Activated T-helper 2 cell treated with anti-CD3 and anti-CD28 coated beads, Interferon-gamma antibody, Interleukin-2, Interleukin-4, amounts not matched to agents 10 μg/mL and 5 μg/mL and 100 μg/mL, durations not matched to agents 14 hours and 24 hours and 36 hours (primary cell): ENCODE data around the gene CCNJL. TPM values are rescaled to one million over a fixed set of nuclear protein-coding genes. Genes with fewer than 3 reads are reported as not detected.
"Not testable (repeated sequence)": the region's sequence is repeated elsewhere in the genome, so short reads cannot be mapped to it uniquely, and the experiment has no call there.

Source experiments
- DNase-seq: peaks from one replicate; pipeline ENCODE4 v3.0.0; 2021; ENCODE audit warnings: low spot score
- H3K27ac Mint-ChIP-seq: one replicate; pipeline ENCODE4 v1.8.0; 2021; ENCODE audit warnings: mixed read lengths
- H3K27me3 Mint-ChIP-seq: one replicate; pipeline ENCODE4 v1.8.0; 2021; ENCODE audit warnings: low read depth, mixed read lengths
- H3K36me3 Mint-ChIP-seq: one replicate; pipeline ENCODE4 v1.8.0; 2021; ENCODE audit warnings: low read depth, mixed read lengths
- H3K4me1 Mint-ChIP-seq: one replicate; pipeline ENCODE4 v1.8.0; 2021; ENCODE audit warnings: low read depth, mixed read lengths
- H3K4me3 Mint-ChIP-seq: one replicate; pipeline ENCODE4 v1.8.0; 2021; ENCODE audit warnings: low read depth, mild to moderate bottlenecking, moderate library complexity, mixed read lengths
- H3K9me3 Mint-ChIP-seq: one replicate; pipeline ENCODE4 v1.8.0; 2021; ENCODE audit warnings: mixed read lengths
- intact Hi-C: fragments of 100-400 bp; cut with micrococcal nuclease; formaldehyde crosslinking; loops from one replicate; pipeline ENCODE4 v1.15.1; 2023
- total RNA-seq: library from RNA; stranded (reverse); gene quantifications from 2 replicates; pipeline ENCODE4 v1.2.3, GENCODE V29; 2022

Gene CCNJL
- total RNA-seq, 1 donor from 2014 or later, result not detected

DNA sequence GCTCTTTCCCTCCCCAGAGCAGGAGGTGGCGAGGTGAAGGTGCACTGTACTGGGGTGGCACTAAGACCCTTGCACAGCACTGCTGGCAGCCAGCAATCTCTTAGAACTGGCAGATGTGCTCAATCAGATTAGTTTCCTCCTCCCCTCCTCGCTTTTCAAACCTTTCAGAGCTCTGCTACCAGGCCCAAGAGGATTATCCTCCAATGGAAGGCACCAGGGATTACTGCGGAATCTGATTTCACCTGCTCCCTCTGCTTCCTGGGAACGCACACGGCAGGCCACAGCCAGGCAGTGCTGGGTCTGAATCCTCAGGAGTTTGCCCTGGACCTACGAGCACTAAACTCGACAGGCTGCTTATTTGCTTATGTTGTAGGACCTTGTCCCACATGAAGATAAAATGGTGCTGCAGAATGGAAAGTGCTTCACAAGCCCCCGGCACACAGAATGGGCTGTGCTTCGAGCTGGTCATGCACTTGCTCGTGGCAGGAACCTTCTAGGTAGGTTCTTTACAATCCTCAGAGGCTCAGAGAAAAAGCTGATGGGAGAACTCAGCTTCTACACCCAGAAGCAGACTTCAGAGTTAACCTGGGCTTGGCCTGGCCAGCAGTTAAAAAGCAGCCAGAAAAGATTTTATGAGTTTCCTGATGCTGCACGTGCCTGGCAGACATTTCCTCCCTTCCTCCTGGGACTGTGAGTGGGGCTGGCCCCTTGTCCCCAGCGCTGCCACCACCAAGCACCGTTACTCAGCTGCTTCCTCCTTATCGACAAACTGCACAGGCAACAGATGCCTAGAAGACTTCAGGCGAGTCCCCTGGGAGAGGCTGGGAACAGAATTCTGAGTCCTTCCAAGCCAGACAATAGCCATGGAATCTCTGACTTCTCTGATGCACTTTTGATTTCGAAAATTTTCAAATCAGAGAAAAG lies 50.0 kb downstream of the CCNJL start:
- Mint-ChIP-seq H3K4me1 (no peaks in the 10 kb centered on the region), H3K36me3 (no peaks in the 10 kb centered on the region)
- intact Hi-C loops, result no loop called here

GRCh38 chr5:160260881-160261815 lies 51.2 kb downstream of the CCNJL start:
- DNase-seq, result no peak
- H3K36me3 Mint-ChIP-seq, result no peaks in the 10 kb centered on the region
- intact Hi-C loops, result no loop called here

More for the DNA sequence above, 50.0 kb downstream of the CCNJL start:
- no peak for DNase-seq
- no peaks in the 10 kb centered on the region for H3K9me3 Mint-ChIP-seq
- H3K27ac Mint-ChIP-seq, result no peak overlapping the region
- peaks cover 7% of the 10 kb centered on the region for H3K27me3 Mint-ChIP-seq
- no peak overlapping the region for H3K4me3 Mint-ChIP-seq

DNA sequence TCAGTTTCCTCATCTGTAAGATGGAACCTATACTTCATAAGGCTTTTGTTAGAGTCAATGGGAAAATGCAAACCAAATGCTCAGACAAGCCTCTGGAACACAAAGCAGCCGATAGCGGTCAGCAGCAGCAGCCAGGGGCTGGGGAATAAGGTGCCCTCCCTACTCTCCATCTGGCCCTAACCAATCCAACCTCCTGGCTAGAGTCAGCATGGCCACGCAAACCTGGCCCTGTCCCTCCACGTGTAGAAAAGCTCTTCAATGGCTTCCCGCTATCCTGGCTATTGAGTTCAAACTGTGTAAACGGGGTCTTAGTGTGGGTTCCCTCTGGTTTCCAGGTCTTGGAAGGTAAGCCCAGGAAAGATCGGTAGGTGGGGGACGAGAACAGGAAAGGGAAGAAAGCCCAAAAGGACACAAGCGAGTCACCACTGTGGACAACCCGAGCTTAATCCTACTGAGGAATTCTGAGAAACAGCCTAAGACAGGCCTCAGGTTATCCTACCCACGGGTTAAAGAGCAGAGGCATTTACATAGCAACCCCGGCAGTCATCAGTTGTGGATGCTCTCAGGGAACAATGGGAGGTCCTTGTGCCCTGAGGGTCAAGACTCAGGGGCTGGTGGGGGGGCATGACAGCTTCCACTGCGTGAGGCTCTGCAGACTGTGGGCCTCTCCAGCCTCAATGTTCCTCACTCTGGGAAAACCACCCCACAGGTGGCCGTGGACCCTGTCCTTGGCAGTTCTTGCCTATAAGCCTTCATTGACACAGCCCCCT lies 52.2 kb downstream of the CCNJL start:
- peaks cover 7% of the 10 kb centered on the region for H3K27me3 Mint-ChIP-seq
- DNase-seq, result no peak
- intact Hi-C loops, result no loop called here
- no peaks in the 10 kb centered on the region for H3K9me3 Mint-ChIP-seq
- no peaks in the 10 kb centered on the region for H3K36me3 Mint-ChIP-seq
- no peaks in the 10 kb centered on the region for H3K4me1 Mint-ChIP-seq
- no peak overlapping the region for H3K4me3 Mint-ChIP-seq
- no peak overlapping the region for H3K27ac Mint-ChIP-seq

More at GRCh38 chr5:160260881-160261815, 51.2 kb downstream of the CCNJL start:
- H3K4me1 Mint-ChIP-seq, result no peaks in the 10 kb centered on the region
- H3K4me3 Mint-ChIP-seq, result no peak overlapping the region
- H3K27ac Mint-ChIP-seq, result no peak overlapping the region
- H3K9me3 Mint-ChIP-seq, result no peaks in the 10 kb centered on the region
- H3K27me3 Mint-ChIP-seq, result peaks cover 7% of the 10 kb centered on the region

DNA sequence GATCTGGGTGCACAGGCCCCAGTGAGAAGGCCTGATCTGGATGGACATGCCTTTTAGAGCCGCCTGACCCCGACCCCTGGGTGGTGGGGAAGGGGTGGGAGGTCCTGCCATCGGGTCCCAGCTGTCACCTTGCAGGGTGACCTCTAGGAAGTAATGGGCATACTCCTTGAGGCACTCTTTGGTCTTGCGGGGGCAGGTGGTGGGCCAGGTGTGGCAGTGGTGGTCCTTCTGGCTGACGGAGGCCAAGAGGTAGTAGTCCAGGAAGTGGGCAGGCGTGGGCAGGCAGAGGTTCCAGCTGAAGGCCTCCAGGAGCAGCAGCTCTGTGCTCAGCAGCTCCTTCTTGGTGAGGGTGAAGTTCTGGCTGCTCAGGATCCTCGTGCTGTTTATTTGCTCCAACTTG lies 53.0 kb downstream of the CCNJL start:
- Mint-ChIP-seq H3K9me3 (no peaks in the 10 kb centered on the region), H3K27ac (no peak overlapping the region), H3K27me3 (peaks cover 7% of the 10 kb centered on the region), H3K36me3 (no peaks in the 10 kb centered on the region), H3K4me3 (no peak overlapping the region), H3K4me1 (no peaks in the 10 kb centered on the region)
- intact Hi-C loops, result no loop called here
- no peak for DNase-seq

- Mint-ChIP-seq H3K4me3 (no peak overlapping the region), H3K36me3 (no peaks in the 10 kb centered on the region), H3K27me3 (no peaks in the 10 kb centered on the region), H3K27ac (no peak overlapping the region), H3K9me3 (no peaks in the 10 kb centered on the region), H3K4me1 (no peaks in the 10 kb centered on the region)
- intact Hi-C loops, result no loop called here
- no peak for DNase-seq
These were observed 57.7 kb downstream of the CCNJL start for GRCh38 chr5:160254706-160255105.

GRCh38 chr5:160253441-160253840 lies 58.9 kb downstream of the CCNJL start:
- no peak for DNase-seq
- H3K27ac Mint-ChIP-seq, result no peak overlapping the region
- no peaks in the 10 kb centered on the region for H3K27me3 Mint-ChIP-seq
- H3K4me1 Mint-ChIP-seq, result no peaks in the 10 kb centered on the region
- no peaks in the 10 kb centered on the region for H3K9me3 Mint-ChIP-seq
- no peak overlapping the region for H3K4me3 Mint-ChIP-seq
- H3K36me3 Mint-ChIP-seq, result no peaks in the 10 kb centered on the region
- intact Hi-C loops, result no loop called here

DNA sequence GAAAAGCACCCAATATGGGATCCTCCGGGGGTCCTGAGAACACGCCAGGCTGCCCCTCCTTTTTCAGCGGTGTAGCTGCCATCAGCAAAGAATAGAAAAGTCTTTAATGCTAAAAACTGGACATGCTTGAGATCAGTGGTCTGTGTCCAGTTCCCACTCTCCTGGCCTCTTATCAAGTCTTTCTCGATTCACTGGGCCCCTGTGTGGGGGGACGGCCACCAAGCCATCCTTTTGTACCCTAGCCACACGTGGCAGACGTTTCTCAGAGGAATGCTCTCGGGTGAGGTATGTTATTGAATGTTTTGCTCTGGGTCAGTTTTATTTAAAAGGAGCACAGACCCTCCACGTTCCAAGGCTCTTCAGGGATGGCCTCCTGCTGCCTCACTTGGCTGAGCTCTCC lies 59.4 kb downstream of the CCNJL start:
- Mint-ChIP-seq H3K4me1 (no peaks in the 10 kb centered on the region), H3K36me3 (no peaks in the 10 kb centered on the region), H3K4me3 (no peak overlapping the region), H3K27ac (no peak overlapping the region), H3K9me3 (no peaks in the 10 kb centered on the region), H3K27me3 (no peaks in the 10 kb centered on the region)
- DNase-seq, result no peak
- intact Hi-C loops, result no loop called here

- no peaks in the 10 kb centered on the region for H3K36me3 Mint-ChIP-seq
These were observed 60.8 kb downstream of the CCNJL start for GRCh38 chr5:160251406-160252155.

DNA sequence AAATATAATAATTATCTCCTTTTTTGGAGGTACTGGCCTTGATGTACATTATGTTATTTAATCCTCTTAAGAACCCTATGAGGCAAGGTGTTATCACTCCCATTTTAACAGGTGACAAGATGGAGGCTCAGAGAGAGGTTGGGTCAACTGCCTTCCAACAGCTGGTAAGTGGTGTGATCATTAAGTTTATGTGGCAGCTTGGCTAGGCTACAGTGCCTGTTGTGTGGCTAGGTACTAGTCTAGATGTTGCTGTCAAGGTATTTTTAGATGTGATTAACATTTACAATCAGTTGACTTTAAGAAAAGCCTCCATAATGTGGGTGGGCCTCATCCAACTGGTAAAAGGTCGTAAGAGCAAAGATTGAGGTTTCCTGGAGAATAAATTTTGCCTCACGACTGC lies 61.5 kb downstream of the CCNJL start:
- intact Hi-C loops, result no loop called here
- Mint-ChIP-seq H3K27ac (no peak overlapping the region), H3K4me1 (no peaks in the 10 kb centered on the region), H3K36me3 (no peaks in the 10 kb centered on the region), H3K4me3 (no peak overlapping the region), H3K27me3 (no peaks in the 10 kb centered on the region), H3K9me3 (no peaks in the 10 kb centered on the region)
- DNase-seq, result no peak

More at GRCh38 chr5:160251406-160252155, 60.8 kb downstream of the CCNJL start:
- H3K27ac Mint-ChIP-seq, result no peak overlapping the region
- H3K4me3 Mint-ChIP-seq, result no peak overlapping the region
- DNase-seq, result no peak
- H3K9me3 Mint-ChIP-seq, result no peaks in the 10 kb centered on the region
- no peaks in the 10 kb centered on the region for H3K27me3 Mint-ChIP-seq
- intact Hi-C loops, result no loop called here
- no peaks in the 10 kb centered on the region for H3K4me1 Mint-ChIP-seq

GRCh38 chr5:160250226-160250625 lies 62.1 kb downstream of the CCNJL start:
- Mint-ChIP-seq H3K9me3 (no peaks in the 10 kb centered on the region), H3K27ac (no peak overlapping the region), H3K4me1 (no peaks in the 10 kb centered on the region), H3K4me3 (no peak overlapping the region), H3K27me3 (no peaks in the 10 kb centered on the region), H3K36me3 (no peaks in the 10 kb centered on the region)
- intact Hi-C loops, result no loop called here
- DNase-seq, result no peak

DNA sequence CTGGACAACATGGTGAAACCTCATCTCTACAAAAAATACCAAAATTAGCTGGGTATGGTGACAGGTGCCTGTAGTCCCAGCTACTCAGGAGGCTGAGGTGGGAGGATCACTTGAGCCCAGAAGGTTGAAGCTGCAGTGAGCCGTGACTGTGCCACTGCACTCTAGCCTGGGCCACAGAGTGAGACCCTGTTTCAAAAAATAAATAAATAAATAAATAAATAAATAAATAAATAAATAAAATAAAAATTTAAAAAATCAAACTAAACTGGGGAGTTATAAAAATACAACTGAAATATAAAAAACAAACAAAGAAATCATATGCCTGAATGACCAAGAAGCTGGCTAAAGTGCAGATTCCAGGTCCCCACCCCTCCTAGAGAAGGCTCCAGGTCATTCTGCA lies 62.8 kb downstream of the CCNJL start:
- H3K27me3 Mint-ChIP-seq, H3K36me3 Mint-ChIP-seq, intact Hi-C loops, DNase-seq, H3K4me3 Mint-ChIP-seq, H3K27ac Mint-ChIP-seq, H3K4me1 Mint-ChIP-seq, H3K9me3 Mint-ChIP-seq: not testable (repeated sequence)
